Glomerular visceral epithelial cell (primary cell): ENCODE data around the gene GPRC5B.

Experiments used
- DNase-seq: peaks from one replicate; pipeline ENCODE4 v3.0.0-alpha.2; 2016; ENCODE audit errors: extremely low spot score

The GPRC5B gene

DNA sequence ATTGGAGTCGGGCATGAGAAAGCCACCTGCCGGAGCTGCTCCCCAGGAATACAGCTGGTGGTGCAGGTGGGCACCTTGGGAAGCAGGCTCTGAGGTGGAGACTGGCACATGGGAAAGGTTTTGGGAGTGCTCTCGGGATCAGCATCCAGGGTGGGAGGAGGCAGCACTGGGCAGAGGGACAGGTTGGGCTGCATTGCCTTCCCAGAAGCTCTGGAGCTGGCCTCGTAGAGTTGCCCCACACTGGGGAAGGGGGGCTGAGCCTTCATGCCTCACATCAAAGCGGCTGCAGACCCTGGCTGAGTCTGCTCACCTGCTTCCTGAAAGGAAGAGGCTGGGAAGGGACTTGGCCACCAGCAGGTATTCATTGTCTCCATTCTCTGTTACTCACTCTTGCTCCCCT lies 13.5 kb upstream of the GPRC5B start:
- DNase-seq = no peak

DNA sequence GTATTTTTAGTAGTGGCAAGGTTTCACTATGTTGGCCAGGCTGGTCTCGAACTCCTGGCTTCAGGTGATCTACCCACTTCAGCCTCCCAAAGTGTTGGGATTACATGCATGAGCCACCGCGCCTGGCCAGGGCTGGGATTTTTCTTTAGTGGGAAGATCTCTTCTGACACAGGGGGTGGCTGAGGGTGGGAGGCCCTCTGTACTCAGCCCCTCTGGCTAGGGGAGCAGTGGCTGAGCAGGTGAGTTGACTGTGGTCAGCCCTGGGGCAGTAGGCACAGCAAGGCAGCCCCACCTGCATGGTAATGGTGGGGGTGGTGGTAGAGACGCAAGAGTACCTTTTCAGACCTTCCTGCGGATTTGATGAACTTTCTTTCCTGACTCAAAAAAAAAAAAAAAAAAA lies 12.3 kb upstream of the GPRC5B start:
- no peak for DNase-seq

DNA sequence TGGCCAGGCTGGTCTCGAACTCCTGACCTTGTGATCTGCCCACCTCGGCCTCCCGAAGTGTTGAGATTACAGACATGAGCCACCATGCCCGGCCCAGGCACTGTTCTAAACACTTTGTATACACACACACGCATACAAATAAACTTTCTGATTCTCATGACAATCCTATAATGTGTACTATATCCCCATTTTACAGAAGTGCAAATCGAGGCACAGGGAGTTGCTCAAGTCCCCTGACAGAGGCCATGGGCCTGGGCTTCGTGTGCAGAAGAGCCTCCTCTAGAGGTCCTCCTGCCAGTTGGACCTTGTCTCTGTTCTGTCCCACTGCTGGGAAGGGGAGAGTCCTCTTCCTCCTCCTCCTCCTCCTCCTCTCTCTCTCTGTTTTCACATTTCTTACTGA lies 9.9 kb upstream of the GPRC5B start:
- DNase-seq = no peak

DNA sequence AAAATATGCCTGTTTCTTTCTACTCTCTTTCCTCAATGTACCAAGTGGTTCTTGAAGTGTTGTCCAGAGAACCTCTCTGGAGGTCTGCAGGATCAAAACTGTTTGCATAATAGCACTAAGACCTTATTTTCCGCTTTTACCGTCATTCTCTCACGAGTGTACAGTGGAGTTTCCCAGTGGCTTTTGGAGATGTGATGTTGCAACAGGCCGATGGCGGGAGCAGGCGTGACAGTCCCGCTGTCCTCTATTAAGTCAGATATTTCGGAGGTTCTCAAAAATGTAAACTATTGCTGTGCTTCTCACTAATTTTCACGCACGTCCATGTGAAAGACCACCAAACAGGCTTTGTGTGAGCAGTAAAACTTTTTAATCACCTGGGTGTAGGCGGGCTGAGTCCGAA lies 8.3 kb upstream of the GPRC5B start:
- no peak for DNase-seq

DNA sequence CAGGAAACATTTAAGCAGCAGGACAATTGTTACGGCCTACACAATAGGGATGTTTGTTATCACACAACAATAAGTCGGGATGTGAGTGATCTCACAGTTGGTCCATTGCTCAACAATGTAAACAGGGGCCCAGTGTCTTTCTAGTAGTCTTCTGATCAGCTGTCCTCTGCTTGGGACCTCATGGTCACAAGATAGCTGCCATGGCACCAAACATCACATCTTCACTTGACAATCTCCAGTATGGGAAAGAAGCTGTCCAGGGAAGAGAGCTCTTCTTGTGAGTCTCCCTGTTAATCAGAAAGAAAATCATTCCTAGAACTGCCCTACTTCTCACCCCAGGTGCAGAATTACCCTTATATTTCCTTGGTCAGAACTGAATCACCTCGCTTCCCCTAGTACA lies 6.3 kb upstream of the GPRC5B start:
- DNase-seq = no peak

DNA sequence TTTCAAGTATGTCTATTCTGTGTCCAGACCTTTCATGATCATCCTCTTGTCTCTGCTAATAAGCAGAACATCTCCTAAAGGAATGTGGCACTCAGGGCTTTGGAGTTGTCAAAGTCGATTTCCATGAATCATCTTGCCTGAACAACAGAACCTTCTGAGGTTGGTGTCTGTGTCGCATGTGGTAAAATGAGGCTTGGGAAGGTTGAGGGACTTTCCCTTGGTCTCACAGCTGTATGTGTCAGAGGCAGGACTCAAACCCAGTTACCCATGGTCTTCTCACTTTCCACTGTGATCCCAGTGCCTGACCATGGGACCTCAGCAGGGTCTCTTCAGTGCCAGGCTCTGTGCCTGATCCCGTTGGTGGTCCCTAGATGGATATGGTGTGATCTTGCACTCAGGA lies 4.2 kb upstream of the GPRC5B start:
- DNase-seq = no peak

DNA sequence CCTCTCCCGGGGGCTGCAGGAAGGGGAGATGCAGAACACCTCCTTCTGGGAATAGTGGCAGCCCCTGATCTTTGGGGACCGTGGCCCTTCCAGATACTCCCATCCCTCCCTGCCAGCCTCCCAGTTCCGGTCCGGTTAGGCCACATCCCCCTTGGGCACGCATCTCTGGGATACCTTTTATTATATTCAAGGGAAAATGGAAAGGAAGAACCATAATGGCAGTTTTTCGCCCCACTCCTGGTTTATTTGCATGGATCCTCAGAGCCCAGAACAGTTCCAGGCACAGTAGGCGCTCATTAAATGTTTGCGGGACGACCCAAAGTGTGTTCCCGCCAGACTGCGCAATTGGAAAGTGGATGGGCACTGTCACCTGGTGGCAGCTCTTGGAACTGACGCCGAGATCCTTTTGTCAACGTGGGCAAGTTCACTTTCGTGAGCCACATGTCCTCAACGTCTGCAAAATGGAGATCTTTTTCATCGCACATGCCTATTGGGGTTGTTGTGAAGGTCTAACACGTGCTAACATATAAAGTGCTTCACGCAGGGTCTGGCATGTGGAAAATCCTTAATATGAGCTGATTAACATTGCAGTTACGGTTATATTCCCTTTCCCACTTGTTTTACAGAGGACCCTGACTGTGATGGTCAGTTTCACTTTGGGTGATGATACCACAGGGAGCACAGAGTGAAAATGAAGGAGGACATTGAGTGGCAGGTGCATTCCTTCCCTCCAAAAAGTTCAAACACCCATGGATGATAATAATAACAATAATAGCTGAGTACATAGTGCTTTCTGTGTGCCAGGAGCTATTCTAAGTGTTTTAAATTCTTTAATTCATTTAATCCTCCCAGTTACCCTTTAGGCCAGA lies 1.7 kb upstream of the GPRC5B start:
- DNase-seq = peak; percentile 74

DNA sequence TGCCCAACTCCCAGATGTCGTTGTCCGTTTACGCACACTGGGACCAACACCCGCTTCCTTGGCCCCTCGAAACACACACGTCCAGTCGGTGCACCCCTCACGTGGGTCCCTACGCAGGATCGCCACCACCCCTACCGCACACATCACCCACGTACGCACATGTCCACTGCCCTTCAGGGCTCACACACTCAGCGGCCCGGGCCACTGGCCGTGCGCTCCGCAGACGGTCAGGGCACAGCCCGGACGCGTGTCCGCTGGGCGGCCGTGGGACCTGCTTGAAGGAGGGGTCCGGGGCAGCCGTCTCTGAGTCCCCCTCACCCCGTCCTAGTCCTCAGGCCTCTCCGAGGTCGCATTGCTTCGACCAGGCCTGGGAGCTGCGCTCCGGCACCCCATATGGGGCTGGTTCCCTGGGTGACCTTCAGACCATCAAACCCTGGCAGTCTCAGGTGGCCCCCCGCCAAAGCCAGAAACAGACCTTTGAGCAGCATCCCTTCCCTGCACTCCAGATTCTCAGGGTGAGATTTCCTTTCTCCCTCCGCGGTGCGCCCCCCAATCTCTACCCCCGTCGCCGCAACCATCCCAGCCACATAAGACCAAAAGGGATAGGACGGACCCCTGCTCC lies 914 bp upstream of the GPRC5B start:
- DNase-seq = no peak

DNA sequence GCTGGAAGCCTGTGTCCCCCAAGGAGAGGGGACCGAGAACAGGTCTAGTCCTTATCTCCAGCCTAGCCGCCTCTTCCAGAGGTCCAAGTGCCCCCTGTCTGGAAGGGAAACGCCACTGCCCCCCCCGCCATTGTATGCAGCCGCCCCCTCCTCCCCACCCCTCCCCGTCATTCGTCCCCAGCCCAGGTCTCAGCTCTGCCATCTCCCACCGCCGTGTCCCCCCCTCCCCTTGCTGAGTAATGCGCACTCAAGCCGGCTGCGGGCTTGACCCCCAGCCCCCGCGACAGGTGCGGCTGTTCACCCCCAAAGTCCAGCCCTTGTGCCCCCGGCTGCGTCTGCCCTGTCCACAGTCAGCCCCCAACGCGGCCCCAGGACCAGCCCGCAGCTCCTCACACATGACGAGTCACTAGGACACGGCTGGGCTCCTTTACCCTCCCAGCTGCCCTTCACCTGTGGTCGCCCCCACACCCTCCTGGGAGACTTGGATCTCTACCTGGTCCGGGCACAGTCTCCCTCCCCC lies 622 bp downstream of the GPRC5B start:
- no peak for DNase-seq

DNA sequence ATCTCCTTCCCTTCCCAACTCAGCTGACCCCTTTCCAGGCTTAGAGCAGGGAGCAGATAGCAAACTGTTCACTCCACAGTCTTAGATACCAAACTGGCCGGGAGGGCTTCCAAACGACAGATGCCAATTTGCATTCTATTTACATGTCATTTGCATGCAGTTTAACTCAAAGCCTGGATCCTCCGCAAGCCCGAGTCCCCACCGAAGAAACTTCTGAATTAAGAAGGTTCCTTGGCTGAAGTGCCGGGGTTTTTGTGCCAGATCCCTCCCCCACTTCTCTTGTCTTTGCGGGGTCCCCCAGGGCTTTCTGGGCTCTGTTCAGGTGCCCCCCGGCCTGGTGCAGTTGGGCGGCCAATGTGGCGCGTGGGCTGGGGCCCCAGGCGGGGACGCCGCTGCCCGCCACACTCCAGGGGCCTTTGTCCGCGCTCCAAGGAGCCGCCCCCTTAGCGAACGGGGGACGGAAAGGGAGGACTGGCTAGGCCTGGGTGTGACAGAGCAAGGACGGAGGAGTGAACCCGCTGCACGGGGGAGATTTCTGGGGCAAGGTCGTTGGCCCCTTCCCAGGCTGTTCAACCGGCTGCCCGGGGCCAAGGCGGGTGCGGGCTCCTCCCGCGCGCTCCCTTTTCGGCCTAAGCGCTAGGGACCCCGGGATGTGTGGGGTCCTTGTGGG lies 1.2 kb downstream of the GPRC5B start:
- DNase-seq = no peak

DNA sequence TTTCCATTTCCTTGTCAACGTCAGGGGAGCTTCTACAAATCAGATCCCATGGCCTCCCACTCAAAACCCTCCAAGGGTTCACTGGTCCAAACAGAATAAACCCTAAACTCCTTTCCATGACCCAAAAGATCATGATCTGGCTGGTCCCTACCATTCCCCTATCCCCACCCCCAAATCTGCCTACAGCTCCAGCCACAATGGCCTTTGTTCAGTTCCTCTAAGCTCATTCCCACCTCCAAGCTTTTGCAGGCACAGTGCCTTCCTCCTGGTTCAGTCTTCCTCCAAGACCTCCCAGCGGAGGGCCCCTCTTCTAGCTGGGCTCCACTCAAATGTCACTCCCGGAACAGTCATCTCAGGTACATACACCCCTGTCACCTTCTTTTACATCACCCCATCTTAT lies 2.0 kb downstream of the GPRC5B start:
- no peak for DNase-seq

DNA sequence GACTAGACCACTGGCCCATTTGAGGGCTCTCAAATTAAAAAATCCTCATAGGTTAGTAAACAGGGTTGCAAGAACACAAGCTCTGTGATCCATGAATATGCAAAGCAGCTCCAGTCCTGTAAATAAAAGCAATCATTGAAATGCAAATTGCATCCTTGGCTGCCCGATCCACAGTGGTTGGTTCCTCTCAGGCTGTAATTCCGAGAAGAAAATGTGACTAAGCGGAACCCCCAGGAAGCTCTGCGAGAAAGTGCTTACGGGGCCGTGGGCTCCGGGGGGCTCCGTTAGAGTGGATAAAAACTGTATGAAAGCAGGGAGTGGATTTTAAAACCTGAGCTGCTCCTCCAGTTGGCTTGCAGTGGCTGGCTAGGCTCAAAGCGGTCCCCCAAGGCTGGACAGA lies 2.5 kb downstream of the GPRC5B start:
- no peak for DNase-seq

DNA sequence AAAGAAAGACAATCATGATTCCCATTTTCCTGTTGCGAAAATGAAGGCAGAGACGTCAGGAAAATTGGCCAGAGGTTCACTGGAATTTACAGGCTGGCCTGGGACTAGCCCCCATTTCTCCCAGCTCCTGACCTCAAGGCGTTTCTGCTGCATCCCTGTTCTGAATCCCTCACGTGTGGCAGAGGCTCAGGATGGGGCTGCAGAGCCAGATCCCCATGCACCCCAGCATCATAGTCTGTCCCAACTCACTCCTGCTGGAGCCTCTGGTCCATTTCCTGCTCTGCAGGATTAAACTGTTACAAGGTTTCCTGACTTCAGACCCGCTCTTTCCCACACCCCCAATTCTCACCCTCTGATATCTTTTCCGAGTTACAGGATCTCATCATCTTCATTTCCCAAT lies 2.9 kb downstream of the GPRC5B start:
- no peak for DNase-seq

DNA sequence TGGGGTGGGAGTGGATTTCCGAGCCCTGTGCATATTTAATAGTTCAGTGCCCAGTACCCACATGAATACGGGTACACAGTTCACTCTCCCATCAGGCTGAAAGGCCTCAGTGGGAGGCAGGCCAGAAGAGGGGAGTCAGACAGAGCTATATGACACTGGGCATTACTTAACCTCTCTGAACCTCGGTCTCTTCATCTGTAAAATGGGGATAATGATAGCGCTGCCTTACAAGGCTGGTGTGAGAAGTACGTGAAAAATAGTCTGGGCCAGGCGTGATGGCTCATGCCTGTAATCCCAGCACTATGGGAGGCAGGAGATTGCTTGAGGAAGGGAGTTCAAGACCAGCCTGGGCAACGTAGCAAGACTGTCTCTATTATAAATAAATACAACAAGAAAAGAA lies 3.6 kb downstream of the GPRC5B start:
- no peak for DNase-seq

DNA sequence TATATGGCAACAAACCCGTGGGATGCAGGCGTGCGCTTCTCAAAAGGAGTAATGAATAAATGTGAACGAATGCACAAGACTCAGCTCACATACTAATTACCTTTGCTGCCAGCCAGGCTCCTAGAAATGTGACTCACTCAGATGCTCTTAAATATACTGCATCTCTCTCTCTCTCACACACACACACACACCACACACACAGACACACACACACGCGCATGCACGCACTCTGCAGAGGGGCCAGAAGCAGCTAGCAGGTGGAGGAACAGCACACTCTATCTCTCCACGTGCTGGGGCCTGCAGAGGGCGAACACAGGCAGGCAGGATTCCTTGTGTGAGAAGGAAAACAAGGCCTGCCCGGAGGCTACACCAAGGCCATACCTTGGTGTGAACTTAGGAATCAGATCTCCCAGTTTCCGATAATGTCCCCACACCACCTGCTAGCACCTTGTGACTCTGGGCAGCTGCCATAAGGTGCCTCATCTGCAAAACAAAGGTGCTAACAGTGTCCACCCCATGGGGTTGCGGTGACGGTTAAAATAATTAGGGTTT lies 5.3 kb downstream of the GPRC5B start:
- peak; percentile 13 for DNase-seq

DNA sequence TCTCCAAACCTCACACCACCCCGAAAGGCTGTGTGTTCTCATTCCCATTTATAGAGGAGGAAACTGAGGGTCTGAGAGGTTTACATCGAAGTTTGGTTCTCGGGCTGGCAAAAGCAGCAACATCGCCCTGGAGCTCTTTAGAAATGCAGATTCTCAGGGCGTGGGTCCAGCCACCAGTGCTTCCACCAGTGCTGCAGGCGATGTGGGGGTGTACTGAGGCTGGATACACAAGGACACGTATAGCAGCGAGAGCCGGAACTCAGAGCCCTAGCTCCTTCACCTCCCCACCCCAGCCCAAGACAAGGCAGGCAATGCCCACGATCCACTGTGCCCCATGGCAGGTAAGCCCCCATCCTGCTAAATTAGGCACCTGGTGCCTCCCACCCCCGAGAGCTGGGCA lies 5.9 kb downstream of the GPRC5B start:
- DNase-seq = no peak

DNA sequence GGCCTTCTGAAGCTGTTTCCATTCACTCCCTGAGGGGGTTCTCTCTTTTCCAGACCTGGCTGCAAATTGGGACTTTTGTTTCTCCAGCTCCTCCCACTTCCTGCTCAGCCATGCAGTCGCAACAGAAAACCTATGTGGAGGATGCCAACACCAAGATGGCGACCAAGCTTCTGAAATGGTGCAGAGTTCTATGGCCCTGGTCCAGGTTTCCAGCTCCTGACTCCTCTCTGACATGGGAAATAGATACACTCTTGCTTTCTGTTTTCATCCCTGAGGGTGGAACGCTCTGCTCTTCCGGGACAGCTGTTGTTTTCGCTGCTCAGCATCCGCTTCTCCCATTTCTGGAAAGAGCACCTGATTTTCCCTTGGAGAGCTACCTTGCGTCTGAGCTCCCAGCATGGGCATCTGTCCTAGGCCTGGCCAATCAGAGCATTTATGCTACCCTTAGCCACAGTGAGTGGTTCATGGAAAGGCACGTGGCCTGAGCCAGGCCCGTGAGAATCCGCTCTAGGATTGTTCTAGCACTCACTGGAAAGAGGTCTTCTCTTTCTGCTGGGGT lies 8.1 kb downstream of the GPRC5B start:
- no peak for DNase-seq

DNA sequence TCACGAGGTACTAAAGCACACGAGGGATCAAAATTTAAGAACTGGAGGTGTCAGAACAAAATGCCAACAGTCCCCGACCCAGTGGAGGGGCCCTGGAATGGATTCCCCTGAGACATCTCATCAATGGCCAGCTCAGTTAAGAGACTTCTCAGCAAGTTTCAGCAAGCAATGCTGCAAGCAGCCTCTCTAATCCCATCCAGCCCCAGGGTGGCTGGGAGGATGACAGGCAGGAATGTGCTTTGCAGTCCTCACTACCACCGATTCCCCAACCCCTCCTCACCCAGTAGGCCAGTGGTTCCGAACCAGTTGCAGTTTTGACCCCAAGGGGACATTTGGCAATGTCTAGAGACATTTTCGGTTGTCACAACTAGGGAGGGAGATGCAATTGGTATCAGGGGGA lies 8.7 kb downstream of the GPRC5B start:
- DNase-seq = no peak

DNA sequence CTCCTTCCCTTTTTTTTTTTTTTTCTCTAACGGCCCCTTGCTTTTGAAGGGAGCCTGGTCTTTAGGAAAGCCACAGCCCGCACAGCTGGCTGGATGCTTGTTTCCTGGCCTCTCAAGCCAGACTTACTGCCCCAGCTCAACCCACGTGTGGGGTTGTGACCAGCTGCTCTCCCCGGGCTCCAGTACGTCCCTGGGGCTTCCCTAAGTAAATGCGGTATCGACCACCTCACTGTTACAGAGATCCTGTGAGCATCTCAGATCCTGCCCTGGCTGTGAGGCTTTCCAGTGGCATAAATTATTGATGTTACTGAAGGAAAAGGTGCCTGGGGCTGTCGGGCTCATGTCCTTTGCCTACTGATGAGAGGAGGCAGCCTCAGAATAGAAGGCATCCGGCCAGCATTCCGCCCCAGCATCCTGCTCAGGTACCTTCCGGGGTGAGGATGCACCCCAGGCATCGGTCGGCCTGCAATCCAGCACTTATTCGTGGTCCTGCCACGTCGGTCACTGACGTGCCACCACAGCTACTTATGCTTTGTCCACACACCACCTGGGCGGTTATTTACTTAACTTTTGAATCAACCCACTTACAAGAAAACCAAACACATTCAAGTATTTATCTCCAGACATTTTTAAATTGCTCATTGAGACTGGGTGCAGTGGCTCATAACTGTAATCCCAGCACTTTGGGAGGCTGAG lies 9.6 kb downstream of the GPRC5B start:
- no peak for DNase-seq

DNA sequence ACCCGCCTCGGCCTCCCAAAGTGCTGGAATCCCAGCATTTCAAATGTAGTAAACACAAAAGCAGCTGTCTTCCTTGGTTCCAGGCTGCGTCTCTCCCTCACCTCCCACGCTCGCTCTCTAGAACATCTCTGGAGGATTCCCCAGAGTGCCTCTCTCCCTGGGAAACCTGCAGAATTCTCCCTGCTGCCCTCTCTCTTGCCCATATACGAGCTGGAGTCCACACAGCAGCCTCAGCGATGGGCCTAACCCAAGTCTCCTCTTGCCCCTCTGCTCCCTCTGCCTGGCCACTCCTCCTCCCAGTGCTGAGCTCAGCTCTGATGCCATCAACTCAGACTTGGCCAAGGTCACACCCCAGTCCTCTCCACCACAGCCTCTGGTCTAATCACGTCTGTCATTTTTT lies 10.6 kb downstream of the GPRC5B start:
- no peak for DNase-seq

DNA sequence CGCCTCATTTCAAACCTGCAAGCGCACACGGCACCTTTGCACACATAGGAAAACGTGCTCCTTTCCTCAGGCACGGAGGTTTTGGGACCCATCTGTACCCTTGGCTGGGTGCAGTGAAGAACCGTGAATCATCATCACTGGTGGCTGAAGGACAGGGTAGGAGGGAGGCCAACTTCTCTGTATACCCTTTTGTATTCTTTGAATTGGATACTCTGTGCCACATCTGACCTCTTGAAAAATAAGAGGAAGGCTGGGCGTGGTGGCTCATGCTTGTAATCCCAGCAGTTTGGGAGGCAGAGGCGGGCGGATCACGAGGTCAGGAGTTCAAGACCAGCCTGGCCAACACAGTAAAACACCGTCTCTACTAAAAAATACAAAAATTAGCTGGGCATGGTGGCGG lies 11.7 kb downstream of the GPRC5B start:
- no peak for DNase-seq
